Lower lobe of right lung (tissue), 2 donors: Measurements from ENCODE around the gene GALNTL6. TPM values are rescaled to one million over a fixed set of nuclear protein-coding genes. Genes with fewer than 3 reads are reported as not detected.

Experiments
- ATAC-seq, 2 donors: fragments of 200-7000 bp; cut with Tn5 transposase; one replicate each; pipeline ENCODE4 v1.9.1; 2020 to 2022; ENCODE audit warnings: mild to moderate bottlenecking in 2 of 2, moderate library complexity in 2 of 2
- DNase-seq: peaks from one replicate; pipeline ENCODE4 v3.0.0-alpha.2; 2020
- H3K27ac ChIP-seq: fragments of 200-600 bp; one replicate; pipeline ENCODE4 v1.8.0; 2022
- H3K27me3 ChIP-seq: fragments of 200-600 bp; one replicate; pipeline ENCODE4 v1.8.0; 2022; ENCODE audit warnings: low read depth
- H3K36me3 ChIP-seq: fragments of 200-600 bp; one replicate; pipeline ENCODE4 v1.8.0; 2022; ENCODE audit warnings: mild to moderate bottlenecking
- H3K4me1 ChIP-seq: fragments of 200-600 bp; one replicate; pipeline ENCODE4 v1.8.0; 2022
- H3K4me3 ChIP-seq: fragments of 200-600 bp; one replicate; pipeline ENCODE4 v1.8.0; 2022; ENCODE audit warnings: mild to moderate bottlenecking
- H3K9me3 ChIP-seq: fragments of 200-600 bp; one replicate; pipeline ENCODE4 v1.8.0; 2022
- intact Hi-C: fragments of 100-400 bp; cut with DNase I; formaldehyde crosslinking; loops from one replicate; pipeline ENCODE4 v1.11.0; 2022
- total RNA-seq: library from RNA; stranded (reverse); fragmentation: NEBNext Ultra II Directional; extraction: Animal tissue kit (Norgen Biotek cat#: 25700); gene quantifications from one replicate; pipeline ENCODE4 v1.2.1, GENCODE V29; 2021
- TF ChIP-seq, protein P1 (sequence below): fragments of 200-600 bp; IDR thresholded peaks from one replicate; pipeline ENCODE4 v1.8.0; 2022; ENCODE audit warnings: antibody characterized with exemption, mild to moderate bottlenecking
- donor health status: DM: no; HTN: yes; CAD: no; lungs with severe emphysema.

GALNTL6 gene
- total RNA-seq, 1 donor from 2014 or later: not detected

DNA sequence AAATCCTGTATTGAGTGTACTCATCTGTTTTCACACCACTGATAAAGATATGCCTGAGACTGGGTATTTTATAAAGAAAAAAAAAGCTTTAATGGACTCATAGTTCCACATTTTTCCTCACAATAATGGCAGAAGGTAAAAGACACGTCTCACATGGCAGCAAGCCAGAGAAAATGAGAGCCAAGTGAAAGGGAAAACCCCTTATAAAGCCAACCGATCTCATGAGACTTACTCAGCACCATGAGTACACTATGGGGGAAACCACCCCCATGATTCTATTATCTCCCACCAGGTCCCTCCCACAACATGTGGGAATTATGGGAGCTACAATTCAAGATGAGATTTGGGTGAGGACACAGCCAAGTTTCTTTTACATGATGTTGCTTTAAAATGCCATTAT, 171.9 kb downstream of the GALNTL6 start:
- Histone ChIP-seq H3K4me3 (no peak overlapping the region), H3K4me1 (no peaks in the 10 kb centered on the region), H3K9me3 (no peaks in the 10 kb centered on the region), H3K27me3 (no peaks in the 10 kb centered on the region), H3K36me3 (no peaks in the 10 kb centered on the region), H3K27ac (no peak overlapping the region)
- ATAC-seq: no peak
- intact Hi-C loops: no loop called here
- no peak for DNase-seq
- TF ChIP-seq, protein P1, sequence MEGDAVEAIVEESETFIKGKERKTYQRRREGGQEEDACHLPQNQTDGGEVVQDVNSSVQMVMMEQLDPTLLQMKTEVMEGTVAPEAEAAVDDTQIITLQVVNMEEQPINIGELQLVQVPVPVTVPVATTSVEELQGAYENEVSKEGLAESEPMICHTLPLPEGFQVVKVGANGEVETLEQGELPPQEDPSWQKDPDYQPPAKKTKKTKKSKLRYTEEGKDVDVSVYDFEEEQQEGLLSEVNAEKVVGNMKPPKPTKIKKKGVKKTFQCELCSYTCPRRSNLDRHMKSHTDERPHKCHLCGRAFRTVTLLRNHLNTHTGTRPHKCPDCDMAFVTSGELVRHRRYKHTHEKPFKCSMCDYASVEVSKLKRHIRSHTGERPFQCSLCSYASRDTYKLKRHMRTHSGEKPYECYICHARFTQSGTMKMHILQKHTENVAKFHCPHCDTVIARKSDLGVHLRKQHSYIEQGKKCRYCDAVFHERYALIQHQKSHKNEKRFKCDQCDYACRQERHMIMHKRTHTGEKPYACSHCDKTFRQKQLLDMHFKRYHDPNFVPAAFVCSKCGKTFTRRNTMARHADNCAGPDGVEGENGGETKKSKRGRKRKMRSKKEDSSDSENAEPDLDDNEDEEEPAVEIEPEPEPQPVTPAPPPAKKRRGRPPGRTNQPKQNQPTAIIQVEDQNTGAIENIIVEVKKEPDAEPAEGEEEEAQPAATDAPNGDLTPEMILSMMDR: no peak

DNA sequence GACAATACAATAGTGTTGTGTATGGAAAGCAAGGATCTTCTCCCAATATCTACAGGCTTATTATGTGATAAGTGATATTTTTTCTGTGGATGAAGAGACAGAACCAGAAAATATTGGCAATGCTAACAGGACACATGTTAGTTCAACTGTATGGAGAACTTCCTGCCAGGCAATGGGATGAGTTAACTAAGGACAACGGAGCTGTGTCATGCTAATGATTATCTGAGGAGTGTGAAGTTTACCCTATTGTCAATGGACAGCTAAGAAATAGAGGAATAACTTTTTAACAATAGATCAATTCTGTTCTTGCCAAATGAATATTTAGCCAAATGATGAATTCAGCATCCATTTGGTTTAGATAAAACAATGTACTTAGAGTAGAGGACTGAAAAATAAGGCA, 180.0 kb downstream of the GALNTL6 start:
- intact Hi-C loops: no loop called here
- H3K4me1 ChIP-seq: no peaks in the 10 kb centered on the region
- TF ChIP-seq, protein P1: no peak
- H3K36me3 ChIP-seq: no peaks in the 10 kb centered on the region
- H3K27me3 ChIP-seq: no peaks in the 10 kb centered on the region
- no peak for ATAC-seq
- no peak for DNase-seq
- H3K9me3 ChIP-seq: no peaks in the 10 kb centered on the region
- H3K4me3 ChIP-seq: no peak overlapping the region
- H3K27ac ChIP-seq: no peak overlapping the region

DNA sequence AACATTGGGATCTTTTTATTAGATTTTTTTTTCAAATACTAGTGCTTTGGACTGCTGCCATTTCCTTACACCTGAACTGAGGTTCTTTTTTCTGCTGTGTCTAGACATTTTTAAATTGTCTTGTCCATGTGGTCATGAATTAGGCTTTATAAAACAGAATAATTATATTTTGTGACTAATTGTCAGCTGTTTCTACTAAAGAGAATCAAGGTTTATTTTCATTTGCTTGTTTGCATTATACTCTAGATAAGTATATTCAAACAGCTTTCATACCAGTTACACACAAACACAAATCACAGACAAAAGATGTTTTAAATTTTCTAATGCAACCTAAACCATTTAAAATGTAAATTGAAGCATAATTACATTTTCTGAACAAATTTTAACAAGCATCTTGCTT, 194.7 kb downstream of the GALNTL6 start:
- H3K4me1 ChIP-seq: no peaks in the 10 kb centered on the region
- intact Hi-C loops: no loop called here
- no peak overlapping the region for H3K4me3 ChIP-seq
- no peaks in the 10 kb centered on the region for H3K27me3 ChIP-seq
- TF ChIP-seq, protein P1: no peak
- H3K9me3 ChIP-seq: no peaks in the 10 kb centered on the region
- H3K36me3 ChIP-seq: no peaks in the 10 kb centered on the region
- H3K27ac ChIP-seq: no peak overlapping the region
- ATAC-seq (no peak), DNase-seq (no peak)

DNA sequence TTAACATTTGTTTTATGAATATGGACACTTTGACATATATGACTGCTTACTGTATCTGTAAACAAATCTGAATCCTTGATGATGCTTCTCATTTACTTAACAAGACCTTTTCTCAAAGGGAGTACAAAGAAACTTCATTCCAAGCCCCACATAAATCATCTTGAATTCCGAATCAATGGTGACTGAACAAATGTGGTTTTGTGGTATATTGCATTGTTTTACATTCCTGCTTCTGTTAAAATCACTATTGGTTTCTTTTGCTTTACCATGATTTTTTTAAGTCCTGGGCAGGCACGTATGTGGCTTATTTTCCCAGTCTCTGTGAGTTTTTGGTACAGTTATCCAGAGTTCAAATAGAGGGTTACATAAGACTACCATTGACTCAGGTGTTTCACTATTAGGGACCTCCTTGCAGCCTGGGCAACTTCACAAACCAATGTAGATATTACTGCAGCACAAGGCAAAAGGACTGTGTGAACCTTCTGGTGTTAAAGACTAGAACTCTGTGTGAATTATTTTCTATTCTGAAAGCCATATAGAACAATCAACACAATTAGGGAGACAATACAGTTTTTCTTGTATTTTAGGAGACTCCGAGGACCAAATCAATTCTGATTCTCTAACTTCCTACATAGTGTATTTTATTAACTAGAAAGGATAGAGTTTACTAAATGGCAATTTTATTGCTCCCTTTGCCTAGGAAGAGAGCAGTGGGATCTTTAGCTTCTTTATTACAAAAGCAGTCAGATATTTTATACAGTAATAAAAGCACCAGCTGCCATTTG, 196.4 kb downstream of the GALNTL6 start:
- Histone ChIP-seq H3K27me3 (no peaks in the 10 kb centered on the region), H3K4me3 (no peak overlapping the region), H3K36me3 (no peaks in the 10 kb centered on the region), H3K27ac (no peak overlapping the region), H3K9me3 (no peaks in the 10 kb centered on the region), H3K4me1 (no peaks in the 10 kb centered on the region)
- DNase-seq (no peak), ATAC-seq (no peak)
- TF ChIP-seq, protein P1: no peak
- intact Hi-C loops: no loop called here

DNA sequence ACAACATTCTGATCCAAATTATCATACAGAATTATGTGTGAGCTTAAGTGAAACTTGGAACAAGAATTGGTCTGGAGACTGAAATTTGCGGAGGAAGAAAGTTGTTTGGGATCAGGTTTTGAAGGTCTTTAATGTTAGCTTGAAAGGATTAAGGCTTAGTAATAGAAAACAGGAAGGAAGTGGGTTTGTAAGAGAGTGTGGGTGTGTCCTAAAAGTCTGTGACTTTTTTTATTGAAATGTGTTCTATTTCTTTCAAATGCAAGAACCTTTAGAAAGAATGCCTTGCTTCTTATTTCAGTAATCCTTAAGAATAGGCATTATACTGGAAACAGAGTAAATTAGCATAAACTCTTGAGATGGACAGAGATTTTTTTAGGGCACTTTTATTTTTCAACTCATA, 198.0 kb downstream of the GALNTL6 start:
- ATAC-seq (no peak), DNase-seq (no peak)
- no peaks in the 10 kb centered on the region for H3K9me3 ChIP-seq
- H3K27me3 ChIP-seq: no peaks in the 10 kb centered on the region
- H3K4me3 ChIP-seq: no peak overlapping the region
- TF ChIP-seq, protein P1: no peak
- no peaks in the 10 kb centered on the region for H3K4me1 ChIP-seq
- intact Hi-C loops: no loop called here
- H3K27ac ChIP-seq: no peak overlapping the region
- no peaks in the 10 kb centered on the region for H3K36me3 ChIP-seq
